K562 (cell line): ENCODE data around the gene TK1. TPM values are rescaled to one million over a fixed set of nuclear protein-coding genes. Genes with fewer than 3 reads are reported as not detected.

Source experiments
- ATAC-seq: fragments of 200-7000 bp; cut with Tn5 transposase; 3 replicates; pipeline ENCODE4 v1.9.1; 2020; ENCODE audit warnings: moderate library complexity
- BruUV-seq: library from RNA; stranded (reverse); fragments of 400-500 nt; replicated peaks from 2 replicates; lab custom pipeline; 2021; lab: Mats Ljungman, UMichigan
- CTCF ChIA-PET: fragments of 300-600 bp; formaldehyde crosslinking; extraction: SDS; loops from one replicate; lab custom pipeline; 2021; ENCODE audit warnings: low intra/inter-chr PET ratio; lab: Yijun Ruan, JAX
- POLR2A ChIA-PET: fragments of 300-600, 350-650 bp; sonication (Branson Sonifier 250); formaldehyde crosslinking; extraction: SDS; loops from one replicate; lab custom pipeline; 2021; ENCODE audit warnings: antibody characterized with exemption, inconsistent platforms; lab: Yijun Ruan, JAX
- DNase-seq, 4 experiments: peaks; one replicate each; pipeline versions ENCODE4 v3.0.0 to v3.0.0-alpha.2; 2011 to 2018; ENCODE audit warnings: low spot score in 3 of 4, mixed read lengths in 3 of 4; ENCODE audit errors: extremely low read depth in 1 of 4
- FAIRE-seq: peaks from 2 replicates; lab custom pipeline; 2011; peaks lifted over from hg19 to GRCh38; lab: Jason Lieb, UNC
- H2AFZ ChIP-seq: 2 replicates; pipeline ENCODE4 v1.6.0; 2011; ENCODE audit warnings: low read depth, low read length, control low read depth, inconsistent platforms
- H3K27ac ChIP-seq: fragments of 200-600 bp; 3 replicates; pipeline ENCODE4 v1.8.0; 2011; ENCODE audit warnings: low read depth, mild to moderate bottlenecking, control low read depth, inconsistent platforms, low read length, moderate library complexity, mixed read lengths; ENCODE audit errors: extremely low read depth
- H3K27me3 ChIP-seq, 2 experiments: fragments of 300-600 bp in 1 of 2; 2 replicates in 1 of 2; 3 replicates in 1 of 2; pipeline versions ENCODE4 v1.6.0 to v1.8.0; 2011; ENCODE audit warnings: inconsistent platforms in 2 of 2, low read length in 2 of 2, mild to moderate bottlenecking in 1 of 2, mixed read lengths in 1 of 2, moderate library complexity in 1 of 2; ENCODE audit not compliant: control insufficient read depth in 2 of 2, insufficient read depth in 2 of 2
- H3K36me3 ChIP-seq: fragments of 300-600 bp; 3 replicates; pipeline ENCODE4 v1.8.0; 2011; ENCODE audit warnings: mild to moderate bottlenecking, low read length, inconsistent platforms; ENCODE audit not compliant: control insufficient read depth, insufficient read depth
- H3K4me1 ChIP-seq, 2 experiments: fragments of 200-600 bp in 1 of 2; replicated peaks in 1 of 2; 2 replicates in 1 of 2; 3 replicates in 1 of 2; pipeline versions ENCODE4 v1.5.1 to v1.8.0; 2011; ENCODE audit warnings: inconsistent platforms in 2 of 2, low read length in 2 of 2, mild to moderate bottlenecking in 1 of 2, mixed read lengths in 1 of 2, moderate library complexity in 1 of 2; ENCODE audit not compliant: control insufficient read depth in 2 of 2, insufficient read depth in 2 of 2
- H3K4me2 ChIP-seq: 2 replicates; pipeline ENCODE4 v1.6.1; 2011; ENCODE audit warnings: low read length, control low read depth, inconsistent platforms, mixed read lengths; ENCODE audit not compliant: insufficient read depth
- H3K4me3 ChIP-seq: fragments of 200-600 bp; sonication (generic), shearing (Covaris generic); 2 replicates; pipeline ENCODE4 v1.5.1; 2016; ENCODE audit warnings: control low read depth, inconsistent platforms
- H3K79me2 ChIP-seq: fragments of 200-600 bp; 3 replicates; pipeline ENCODE4 v1.8.0; 2011; ENCODE audit warnings: low read length, inconsistent platforms; ENCODE audit not compliant: control insufficient read depth, insufficient read depth
- H3K9ac ChIP-seq, 2 experiments: 2 replicates each; pipeline versions ENCODE4 v1.6.0 to v1.6.1; 2011; ENCODE audit warnings: low read depth in 2 of 2, low read length in 2 of 2, control low read depth in 1 of 2, inconsistent platforms in 1 of 2, mild to moderate bottlenecking in 1 of 2, mixed read lengths in 1 of 2; ENCODE audit not compliant: insufficient read depth in 1 of 2
- H3K9me1 ChIP-seq: one replicate; pipeline ENCODE4 v1.6.0; 2011; ENCODE audit warnings: inconsistent platforms, mild to moderate bottlenecking, low read length, moderate library complexity; ENCODE audit not compliant: control insufficient read depth, insufficient read depth
- H3K9me3 ChIP-seq: replicated peaks from 2 replicates; pipeline ENCODE4 v1.5.1; 2011; ENCODE audit warnings: low read depth, low read length, inconsistent platforms; ENCODE audit not compliant: control insufficient read depth, insufficient read depth
- H4K20me1 ChIP-seq: replicated peaks from 2 replicates; pipeline ENCODE4 v1.6.1; 2011; ENCODE audit warnings: low read length, inconsistent platforms, mixed read lengths; ENCODE audit not compliant: control insufficient read depth, insufficient read depth
- BMI1 ChIP-seq: fragments of 150-350 bp; IDR thresholded peaks from 2 replicates; pipeline ENCODE4 v1.6.1; 2014; ENCODE audit warnings: low read length
- CCNT2 ChIP-seq: IDR thresholded peaks from 2 replicates; pipeline ENCODE4 v1.6.1; 2011; ENCODE audit warnings: borderline replicate concordance, low read depth, mild to moderate bottlenecking, moderate library complexity, mixed read lengths, low read length; ENCODE audit not compliant: insufficient read length; ENCODE audit errors: extremely low read depth
- ETV1 ChIP-seq: fragments of 450-650 bp; conservative IDR thresholded peaks from 2 replicates; pipeline ENCODE4 v1.6.1; 2016; ENCODE audit warnings: missing genetic modification characterization, control low read depth, low read depth, missing compliant biosample characterization
- HSF4 ChIP-seq: fragments of 250-450 bp; sonication (Bioruptor Pico); IDR thresholded peaks from 2 replicates; pipeline ENCODE4 v2.1.2; 2022; ENCODE audit warnings: mild to moderate bottlenecking, moderate library complexity, borderline replicate concordance
- ILK ChIP-seq: fragments of 450-650 bp; IDR thresholded peaks from 2 replicates; pipeline ENCODE4 v1.6.1; 2016; ENCODE audit warnings: missing genetic modification characterization, low read depth, mild to moderate bottlenecking, missing compliant biosample characterization, moderate library complexity, borderline replicate concordance
- KDM5B ChIP-seq: fragments of 200-600 bp; sonication (generic); IDR thresholded peaks from 2 replicates; pipeline ENCODE4 v1.6.1; 2012; ENCODE audit warnings: low read depth, mild to moderate bottlenecking, moderate library complexity, low read length, control low read depth, inconsistent platforms; ENCODE audit not compliant: insufficient replicate concordance
- MCM3 ChIP-seq: fragments of 450-650 bp; IDR thresholded peaks from 2 replicates; pipeline ENCODE4 v1.6.1; 2016
- MTA2 ChIP-seq: fragments of 450-650 bp; IDR thresholded peaks from 2 replicates; pipeline ENCODE4 v1.6.1; 2016; ENCODE audit warnings: low read depth
- NFRKB ChIP-seq: fragments of 450-650 bp; IDR thresholded peaks from 2 replicates; pipeline ENCODE4 v1.6.1; 2016; ENCODE audit warnings: low read depth
- NR2C2 ChIP-seq, 2 experiments: fragments of 200-800 bp in 1 of 2; sonication (Bioruptor generic) in 1 of 2; sonication (generic) in 1 of 2; formaldehyde crosslinking in 1 of 2; IDR thresholded peaks; 2 replicates each; pipeline versions ENCODE4 v1.6.1 to v1.8.0; 2016 to 2022; ENCODE audit warnings: mild to moderate bottlenecking in 1 of 2, missing compliant biosample characterization in 1 of 2, missing genetic modification characterization in 1 of 2, missing genetic modification reagents in 1 of 2
- TRIM28 ChIP-seq: fragments of 450-650 bp; IDR thresholded peaks from 2 replicates; pipeline ENCODE4 v1.6.1; 2017
- ZBTB7A ChIP-seq: IDR thresholded peaks from 2 replicates; pipeline ENCODE4 v1.6.1; 2011; ENCODE audit warnings: low read depth, mild to moderate bottlenecking, low read length, moderate library complexity, borderline replicate concordance; ENCODE audit not compliant: control insufficient read depth
- ZSCAN32 ChIP-seq: fragments of 450-650 bp; formaldehyde crosslinking; IDR thresholded peaks from 2 replicates; pipeline ENCODE4 v1.4.0; 2020; ENCODE audit warnings: mild to moderate bottlenecking, moderate library complexity
- WGBS: fragments of 100-300 bp; shearing (Covaris generic); methylation state at CpG from one replicate; pipeline ENCODE4 v1.1.6; 2016; ENCODE audit warnings: low coverage, mixed read lengths; ENCODE audit not compliant: insufficient coverage; ENCODE audit errors: missing lambda C conversion rate; 5-methylcytosine and 5-hydroxymethylcytosine counted together
- in situ Hi-C: fragments of 300-500 bp; cut with MboI; formaldehyde crosslinking; loops from 4 replicates; pipeline ENCODE4 v1.15.0; 2018; ENCODE audit warnings: inconsistent platforms, mixed read lengths
- intact Hi-C: fragments of 100-400 bp; cut with micrococcal nuclease; formaldehyde crosslinking; loops from 2 replicates; pipeline ENCODE4 v1.14.2; 2022
- polyA plus RNA-seq, 8 experiments: library from polyadenylated mRNA; depleted of rRNA in 4 of 8; stranded (reverse) in 5 of 8; unstranded in 3 of 8; fragments of >200 nt; fragmentation: Nextera tagmentation in 2 of 8; fragmentation: Illumina TruSeq in 1 of 8; extraction: Ambion mirVana in 2 of 8; extraction: Trizol in 1 of 8; gene quantifications; 2 replicates each; pipeline versions ENCODE4 v1.2.1 to v1.2.3, GENCODE V29; 2011 to 2014; ENCODE audit warnings: inconsistent platforms in 1 of 8, missing spikeins in 1 of 8
- total RNA-seq, 7 experiments: library from RNA; depleted of rRNA in 6 of 7; stranded (reverse); fragments of >200 nt in 6 of 7; fragmentation: Illumina TruSeq in 2 of 7; extraction: Trizol in 2 of 7; gene quantifications; 2 replicates each; pipeline versions ENCODE4 v1.2.1 to v1.2.3, GENCODE V29; 2011 to 2021; ENCODE audit warnings: low replicate concordance in 1 of 7

TK1 gene
- total and polyA plus RNA-seq, 9 of the 15 experiments (the other 6 are each of a cell fraction or from before 2014, with no cell fraction given): 8.4 to 280 (median 103) TPM

- H3K79me2 ChIP-seq: peaks cover 33% of the 10 kb centered on the region
- CTCF ChIA-PET: no interaction called here
- H4K20me1 ChIP-seq: no peaks in the 10 kb centered on the region
- FAIRE-seq (peak; percentile 49), DNase-seq (peak in 1 of 4 experiments; percentile 25), ATAC-seq (peak; percentile 4; the same call in 2 of the 3 replicates)
- no peaks in the 10 kb centered on the region; a peak in 1 of 5 replicates for H3K27me3 ChIP-seq
- H3K9me1 ChIP-seq: no peaks in the 10 kb centered on the region
- H2AFZ ChIP-seq: peak overlapping the region; percentile 99; the same call in 1 of the 2 replicates
- POLR2A ChIA-PET: interaction anchor here (0.7 to 3.8 kb wide), 4 partner anchors 11 to 25 kb away, joined by 3 to 30 read pairs (median 3); no protein-coding TSS in a partner anchor
- intact Hi-C loops (no loop called here), in situ Hi-C loops (no loop called here)
- no peak for TF ChIP-seq ETV1 (tag)
- TF ChIP-seq ZSCAN32 (CRISPR knock-in tag): no peak
- no peak for TF ChIP-seq ZBTB7A
- TF ChIP-seq KDM5B: peak; percentile 16
- no peak for TF ChIP-seq NR2C2 (CRISPR knock-in tag; IDR thresholded peaks at IDR 0.05)
- TF ChIP-seq NR2C2 (tag; IDR thresholded peaks at IDR 0.05): 0 out of 2 replicates have a peak, but pooled peaks have one; percentile 5
- no peak for TF ChIP-seq HSF4 (CRISPR knock-in tag)
- TF ChIP-seq MCM3: no peak
- TF ChIP-seq TRIM28: no peak
- no peak for TF ChIP-seq MTA2
- TF ChIP-seq ILK (tag): no peak
- TF ChIP-seq NFRKB: 0 out of 2 replicates have a peak, but pooled peaks have one; percentile 32
- no peak for TF ChIP-seq CCNT2
- no peak for TF ChIP-seq BMI1
- peak overlapping the region; percentile 97 for H3K27ac ChIP-seq
- peak overlapping the region; percentile 97 for H3K4me2 ChIP-seq
- H3K4me3 ChIP-seq: peak overlapping the region; percentile 74
- H3K36me3 ChIP-seq: peaks cover 33% of the 10 kb centered on the region; the same call in 2 of the 3 replicates
- H3K9me3 ChIP-seq: no peaks in the 10 kb centered on the region
- H3K9ac ChIP-seq: peak overlapping the region; percentile 97 to 99
- peaks cover 3 to 28% of the 10 kb centered on the region in 2 experiments; a peak in 4 of 5 replicates for H3K4me1 ChIP-seq
- 0% methylated on average over 4 of the region's 5 CpGs for WGBS
- no TSS peak for BruUV-seq
Observed at GRCh38 chr17:78214706-78215061, 27.8 kb upstream of the TK1 start.
